ENCODE data around the gene CASZ1. TPM values are rescaled to one million over a fixed set of nuclear protein-coding genes. Genes with fewer than 3 reads are reported as not detected.

CASZ1 gene
- polyA plus RNA-seq, 1 experiment = 0.06 TPM

DNA sequence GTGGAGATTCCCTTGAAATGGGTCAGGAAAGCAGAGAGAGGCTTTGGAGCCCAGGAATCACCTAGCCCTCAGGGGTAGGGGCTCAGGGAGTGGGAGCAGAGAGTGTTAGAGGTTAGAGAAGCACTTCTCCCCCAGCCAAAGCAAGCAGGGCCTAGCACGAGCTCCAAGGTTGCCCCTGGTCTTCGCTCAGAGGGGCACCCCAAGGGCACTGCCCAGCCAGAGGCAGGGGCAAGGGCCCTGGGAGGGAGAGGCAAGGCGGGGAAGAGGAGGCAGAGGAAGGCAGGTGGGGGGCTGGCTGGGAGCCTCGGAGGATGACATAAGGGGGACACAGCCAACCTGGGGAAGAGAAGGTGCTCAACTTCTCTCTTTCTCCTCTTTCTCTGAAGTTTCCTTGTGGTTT, 71.9 kb downstream of the CASZ1 start:
- Histone ChIP-seq H3K9me3 (ENCODE audit: control insufficient read depth, insufficient read depth, low read length) (peaks cover 7% of the 10 kb centered on the region; the same call in 1 of the 2 replicates), H3K4me3 (ENCODE audit: low read depth, low read length) (no peak overlapping the region), H3K27me3 (ENCODE audit: control insufficient read depth, insufficient read depth, low read length) (peaks cover 40% of the 10 kb centered on the region), H3K27ac (ENCODE audit: low read depth, low read length) (peak overlapping the region; percentile 2)
- ChIA-PET POLR2A (no interaction called here), CTCF (no interaction called here)
- TF ChIP-seq CTCF (IDR thresholded peaks at IDR 0.05; ENCODE audit: low read depth, low read length) = no peak
- DNase-seq (ENCODE audit: low read depth, low spot score) = no peak

GRCh38 chr1:10724052-10724494, 72.4 kb downstream of the CASZ1 start:
- Histone ChIP-seq H3K9me3 (ENCODE audit: control insufficient read depth, insufficient read depth, low read length) (peaks cover 7% of the 10 kb centered on the region; the same call in 1 of the 2 replicates), H3K27ac (ENCODE audit: low read depth, low read length) (no peak overlapping the region), H3K4me3 (ENCODE audit: low read depth, low read length) (no peak overlapping the region), H3K27me3 (ENCODE audit: control insufficient read depth, insufficient read depth, low read length) (peaks cover 41% of the 10 kb centered on the region)
- peak; percentile 7 for DNase-seq (ENCODE audit: low read depth, low spot score)
- ChIA-PET CTCF (interaction anchor here (1.0 kb wide), 1 partner anchor 217 kb away, joined by 3 read pairs; no protein-coding TSS in a partner anchor), POLR2A (no interaction called here)
- no peak for TF ChIP-seq CTCF (IDR thresholded peaks at IDR 0.05; ENCODE audit: low read depth, low read length)

- ChIA-PET CTCF (interaction anchor here (1.0 kb wide), 1 partner anchor 216 kb away, joined by 3 read pairs; no protein-coding TSS in a partner anchor), POLR2A (no interaction called here)
- DNase-seq (ENCODE audit: low read depth, low spot score) = no peak
- TF ChIP-seq CTCF (IDR thresholded peaks at IDR 0.05; ENCODE audit: low read depth, low read length) = no peak
- Histone ChIP-seq H3K4me3 (ENCODE audit: low read depth, low read length) (no peak overlapping the region), H3K9me3 (ENCODE audit: control insufficient read depth, insufficient read depth, low read length) (peaks cover 7% of the 10 kb centered on the region; the same call in 1 of the 2 replicates), H3K27ac (ENCODE audit: low read depth, low read length) (no peak overlapping the region), H3K27me3 (ENCODE audit: control insufficient read depth, insufficient read depth, low read length) (peaks cover 45% of the 10 kb centered on the region)
Measured at GRCh38 chr1:10723317-10723716, 73.1 kb downstream of the CASZ1 start.

GRCh38 chr1:10722803-10723202, 73.6 kb downstream of the CASZ1 start:
- POLR2A ChIA-PET = no interaction called here
- CTCF ChIA-PET = no interaction called here
- Histone ChIP-seq H3K27me3 (ENCODE audit: control insufficient read depth, insufficient read depth, low read length) (peaks cover 46% of the 10 kb centered on the region), H3K4me3 (ENCODE audit: low read depth, low read length) (no peak overlapping the region), H3K27ac (ENCODE audit: low read depth, low read length) (no peak overlapping the region), H3K9me3 (ENCODE audit: control insufficient read depth, insufficient read depth, low read length) (peaks cover 9% of the 10 kb centered on the region; the same call in 1 of the 2 replicates)
- TF ChIP-seq CTCF (IDR thresholded peaks at IDR 0.05; ENCODE audit: low read depth, low read length) = no peak
- no peak for DNase-seq (ENCODE audit: low read depth, low spot score)

DNA sequence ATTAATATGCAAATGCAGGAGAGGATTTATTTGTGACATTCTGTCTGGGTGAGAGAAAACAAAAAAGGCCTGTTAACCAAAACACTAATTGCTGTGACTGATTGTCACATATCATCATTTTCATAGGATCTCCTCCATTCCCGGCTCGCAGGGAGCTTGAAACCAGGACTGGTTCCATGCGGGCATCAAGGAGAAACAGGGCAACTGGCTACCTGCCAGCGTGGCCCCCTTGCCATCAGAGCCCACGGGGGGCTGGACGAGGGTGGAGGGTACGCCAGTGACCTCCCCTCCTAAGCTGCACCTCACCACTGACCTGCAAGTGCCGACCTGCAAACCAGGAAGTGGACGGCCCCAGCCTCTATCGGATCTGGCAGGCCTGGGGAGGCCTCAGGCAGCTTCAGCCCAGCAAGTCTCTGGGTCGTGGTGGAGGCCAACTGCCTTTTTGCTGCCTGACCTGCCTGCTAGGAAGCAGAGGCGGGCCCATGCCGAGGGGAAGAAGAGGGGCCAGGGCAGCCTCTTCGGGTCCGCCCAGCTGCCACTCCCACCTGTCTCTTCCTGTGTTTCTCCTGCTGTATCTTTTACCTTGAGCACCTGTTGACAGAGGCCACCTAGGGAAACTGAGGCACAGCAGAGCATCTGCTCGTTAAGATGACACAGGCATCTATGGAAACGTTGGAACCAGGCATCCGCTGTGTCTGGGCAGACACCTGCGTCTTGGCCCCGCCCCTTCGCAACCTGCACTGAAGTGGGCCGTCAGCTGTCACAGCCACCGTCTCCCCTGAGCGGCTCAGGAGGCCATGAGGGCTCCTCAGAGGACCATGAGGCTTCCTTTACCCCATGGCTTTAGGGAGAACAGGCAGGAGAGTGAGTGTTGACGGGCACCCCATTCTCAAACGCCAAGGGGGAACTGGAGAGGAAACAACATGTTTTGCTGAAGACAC, 74.8 kb downstream of the CASZ1 start:
- Histone ChIP-seq H3K27me3 (ENCODE audit: control insufficient read depth, insufficient read depth, low read length) (peaks cover 50% of the 10 kb centered on the region), H3K9me3 (ENCODE audit: control insufficient read depth, insufficient read depth, low read length) (peaks cover 10% of the 10 kb centered on the region; the same call in 1 of the 2 replicates), H3K27ac (ENCODE audit: low read depth, low read length) (no peak overlapping the region), H3K4me3 (ENCODE audit: low read depth, low read length) (no peak overlapping the region)
- no peak for TF ChIP-seq CTCF (IDR thresholded peaks at IDR 0.05; ENCODE audit: low read depth, low read length)
- POLR2A ChIA-PET = no interaction called here
- DNase-seq (ENCODE audit: low read depth, low spot score) = no peak
- CTCF ChIA-PET = no interaction called here
